Neural cell (in vitro differentiated cells): ENCODE results near the gene FOSL2. TPM values are rescaled to one million over a fixed set of nuclear protein-coding genes. Genes with fewer than 3 reads are reported as not detected.

Experiments used
- H2AFZ ChIP-seq: fragments of 200-600, 300-800 bp; sonication (generic), shearing (Covaris generic); 2 replicates; pipeline ENCODE4 v1.6.0; 2014; ENCODE audit warnings: low read depth, mild to moderate bottlenecking, antibody characterized with exemption, low read length, moderate library complexity
- H3F3A ChIP-seq: fragments of 200-600 bp; shearing (Covaris generic); 2 replicates; pipeline ENCODE4 v1.6.1; 2016; ENCODE audit warnings: mild to moderate bottlenecking, moderate library complexity, mixed read lengths, antibody characterized with exemption, low read length; ENCODE audit not compliant: insufficient read depth, poor library complexity, severe bottlenecking
- H3K27ac ChIP-seq: fragments of 200-600, 300-800 bp; sonication (generic), shearing (Covaris generic); 2 replicates; pipeline ENCODE4 v1.5.1; 2014; ENCODE audit warnings: mild to moderate bottlenecking, low read length, moderate library complexity
- H3K27me3 ChIP-seq: fragments of 300-800, 200-600 bp; sonication (generic), shearing (Covaris generic); 2 replicates; pipeline ENCODE4 v1.6.0; 2014; ENCODE audit warnings: mild to moderate bottlenecking, low read depth, low read length, moderate library complexity; ENCODE audit not compliant: insufficient read depth
- H3K36me3 ChIP-seq: fragments of 300-800, 200-600 bp; sonication (generic), shearing (Covaris generic); 2 replicates; pipeline ENCODE4 v1.5.1; 2014; ENCODE audit warnings: mild to moderate bottlenecking, antibody characterized with exemption, low read length, moderate library complexity; ENCODE audit not compliant: insufficient read depth
- H3K4me2 ChIP-seq: fragments of 300-800, 200-600 bp; sonication (generic), shearing (Covaris generic); 2 replicates; pipeline ENCODE4 v1.6.0; 2014; ENCODE audit warnings: mild to moderate bottlenecking, low read length
- H3K4me3 ChIP-seq: fragments of 300-800, 200-600 bp; sonication (generic), shearing (Covaris generic); 2 replicates; pipeline ENCODE4 v1.5.1; 2014; ENCODE audit warnings: mild to moderate bottlenecking, low read length, moderate library complexity
- H3K79me2 ChIP-seq: fragments of 200-600 bp; shearing (Covaris generic); replicated peaks from 2 replicates; pipeline ENCODE4 v1.6.0; 2014; ENCODE audit warnings: mild to moderate bottlenecking, low read length, moderate library complexity; ENCODE audit not compliant: insufficient read depth
- H3K9ac ChIP-seq: fragments of 300-800, 200-600 bp; sonication (generic), shearing (Covaris generic); 2 replicates; pipeline ENCODE4 v1.6.1; 2016; ENCODE audit warnings: mild to moderate bottlenecking, low read length, mixed read lengths
- H3K9me2 ChIP-seq: fragments of 200-600 bp; shearing (Covaris generic); 2 replicates; pipeline ENCODE4 v1.6.1; 2016; ENCODE audit warnings: mild to moderate bottlenecking, low read length, mixed read lengths; ENCODE audit not compliant: insufficient read depth
- H3K9me3 ChIP-seq: fragments of 200-600, 300-800 bp; sonication (generic), shearing (Covaris generic); 2 replicates; pipeline ENCODE4 v1.6.1; 2016; ENCODE audit warnings: mild to moderate bottlenecking, mixed run types, low read length, moderate library complexity, mixed read lengths
- H4K20me1 ChIP-seq: fragments of 200-600 bp; shearing (Covaris generic); 2 replicates; pipeline ENCODE4 v1.6.1; 2016; ENCODE audit warnings: mild to moderate bottlenecking, mixed run types; ENCODE audit not compliant: insufficient read depth
- EZH2 ChIP-seq: fragments of 200-600, 300-800 bp; shearing (Covaris generic), sonication (generic); IDR thresholded peaks from 2 replicates; pipeline ENCODE4 v1.6.1; 2014; ENCODE audit warnings: antibody characterized with exemption, low read length, borderline replicate concordance, mild to moderate bottlenecking; ENCODE audit not compliant: insufficient read depth, poor library complexity, severe bottlenecking
- RAD21 ChIP-seq: fragments of 450-650 bp; conservative IDR thresholded peaks from 2 replicates; pipeline ENCODE4 v1.6.1; 2014; ENCODE audit warnings: antibody characterized with exemption, mild to moderate bottlenecking, moderate library complexity
- SMC3 ChIP-seq: fragments of 450-650 bp; conservative IDR thresholded peaks from 2 replicates; pipeline ENCODE4 v1.6.1; 2014; ENCODE audit warnings: antibody characterized with exemption, mild to moderate bottlenecking, moderate library complexity; ENCODE audit not compliant: poor library complexity
- TAF1 ChIP-seq: IDR thresholded peaks from 2 replicates; pipeline ENCODE4 v1.6.1; 2012; ENCODE audit warnings: low read depth
- polyA plus RNA-seq: library from polyadenylated mRNA; depleted of rRNA; stranded (reverse); fragments of >200 nt; gene quantifications from 2 replicates; pipeline ENCODE4 v1.2.3, GENCODE V29; 2014
- TF ChIP-seq, protein P1 (sequence below): fragments of 450-650 bp; IDR thresholded peaks from 2 replicates; pipeline ENCODE4 v1.5.1; 2014; ENCODE audit warnings: antibody characterized with exemption, mild to moderate bottlenecking, moderate library complexity; ENCODE audit not compliant: poor library complexity, severe bottlenecking
- TF ChIP-seq, protein P2 (sequence below): IDR thresholded peaks from 2 replicates; pipeline ENCODE4 v1.6.1; 2012; ENCODE audit warnings: borderline replicate concordance

FOSL2 gene
- polyA plus RNA-seq, 1 donor from 2014 or later = 2.8 TPM

DNA sequence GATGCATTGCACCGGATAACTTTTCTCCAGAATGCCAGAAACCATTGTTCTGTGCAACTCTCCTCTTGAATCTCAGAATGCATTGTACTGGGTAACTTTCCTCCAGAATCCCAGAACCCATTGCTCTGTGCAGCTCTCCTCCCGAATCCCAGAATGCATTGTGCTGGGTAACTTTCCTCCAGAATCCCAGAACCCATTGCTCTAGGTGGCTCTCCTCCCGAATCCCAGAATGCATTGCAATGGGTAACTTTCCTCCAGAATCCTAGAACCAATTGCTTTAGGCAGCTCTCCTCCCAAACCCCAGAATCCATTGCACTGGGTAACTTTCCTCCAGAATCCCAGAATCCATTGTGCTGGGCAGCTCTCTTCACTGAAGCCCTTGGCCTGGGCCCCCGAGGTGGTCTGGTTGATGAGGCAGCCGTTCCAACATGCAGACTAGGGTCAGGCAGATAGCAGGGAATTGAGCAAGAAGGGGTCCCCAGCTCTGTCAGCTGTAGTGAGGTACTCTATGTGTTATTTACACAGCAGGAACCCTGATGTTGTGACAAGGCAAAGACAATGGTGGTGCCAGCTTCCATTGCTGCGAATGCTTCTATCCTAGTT lies 9.4 kb downstream of the FOSL2 start:
- peaks cover 5% of the 10 kb centered on the region for H3K79me2 ChIP-seq
- H3K27ac ChIP-seq = no peak overlapping the region
- no peaks in the 10 kb centered on the region for H4K20me1 ChIP-seq
- no peak overlapping the region for H2AFZ ChIP-seq
- H3K9me2 ChIP-seq = no peaks in the 10 kb centered on the region
- no peak overlapping the region for H3K9ac ChIP-seq
- H3F3A ChIP-seq = no peaks in the 10 kb centered on the region
- H3K9me3 ChIP-seq = no peaks in the 10 kb centered on the region
- no peak overlapping the region for H3K4me2 ChIP-seq
- no peaks in the 10 kb centered on the region for H3K27me3 ChIP-seq
- no peaks in the 10 kb centered on the region for H3K36me3 ChIP-seq
- no peak for TF ChIP-seq SMC3
- TF ChIP-seq, protein P1, sequence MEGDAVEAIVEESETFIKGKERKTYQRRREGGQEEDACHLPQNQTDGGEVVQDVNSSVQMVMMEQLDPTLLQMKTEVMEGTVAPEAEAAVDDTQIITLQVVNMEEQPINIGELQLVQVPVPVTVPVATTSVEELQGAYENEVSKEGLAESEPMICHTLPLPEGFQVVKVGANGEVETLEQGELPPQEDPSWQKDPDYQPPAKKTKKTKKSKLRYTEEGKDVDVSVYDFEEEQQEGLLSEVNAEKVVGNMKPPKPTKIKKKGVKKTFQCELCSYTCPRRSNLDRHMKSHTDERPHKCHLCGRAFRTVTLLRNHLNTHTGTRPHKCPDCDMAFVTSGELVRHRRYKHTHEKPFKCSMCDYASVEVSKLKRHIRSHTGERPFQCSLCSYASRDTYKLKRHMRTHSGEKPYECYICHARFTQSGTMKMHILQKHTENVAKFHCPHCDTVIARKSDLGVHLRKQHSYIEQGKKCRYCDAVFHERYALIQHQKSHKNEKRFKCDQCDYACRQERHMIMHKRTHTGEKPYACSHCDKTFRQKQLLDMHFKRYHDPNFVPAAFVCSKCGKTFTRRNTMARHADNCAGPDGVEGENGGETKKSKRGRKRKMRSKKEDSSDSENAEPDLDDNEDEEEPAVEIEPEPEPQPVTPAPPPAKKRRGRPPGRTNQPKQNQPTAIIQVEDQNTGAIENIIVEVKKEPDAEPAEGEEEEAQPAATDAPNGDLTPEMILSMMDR = no peak
- no peak for TF ChIP-seq TAF1
- H3K4me3 ChIP-seq = no peak overlapping the region

DNA sequence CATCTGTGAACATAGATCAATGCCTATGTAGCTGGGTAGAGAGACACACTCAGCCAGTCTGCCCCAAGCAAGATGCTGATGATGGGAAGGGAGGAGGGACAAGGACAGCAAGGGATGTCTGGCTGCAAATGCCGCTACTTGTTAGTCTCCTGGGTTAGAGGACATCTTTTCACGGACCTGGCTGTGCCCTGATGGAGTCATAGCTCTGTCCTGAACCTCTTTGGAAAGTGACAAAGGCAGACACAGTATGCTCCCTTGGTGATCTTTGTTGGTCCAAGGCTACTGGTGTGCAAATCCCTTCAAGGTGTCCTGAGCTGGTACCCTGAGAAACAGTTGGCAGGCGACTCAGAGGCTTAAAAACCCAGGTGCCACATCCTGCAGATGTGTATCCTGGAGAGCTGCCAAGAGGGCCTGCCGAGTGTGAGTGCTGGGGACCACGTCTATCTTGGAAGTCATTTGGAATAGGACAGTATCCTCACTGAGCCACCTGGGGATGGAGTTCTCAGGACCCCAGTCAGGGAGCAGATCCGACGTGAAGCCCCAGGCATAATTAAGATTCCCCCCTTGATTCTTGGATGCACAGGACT lies 10.8 kb downstream of the FOSL2 start:
- H4K20me1 ChIP-seq = no peaks in the 10 kb centered on the region
- H3K9me2 ChIP-seq = no peaks in the 10 kb centered on the region
- H3K9me3 ChIP-seq = no peaks in the 10 kb centered on the region
- TF ChIP-seq RAD21 (no peak), TAF1 (no peak)
- TF ChIP-seq, protein P2, sequence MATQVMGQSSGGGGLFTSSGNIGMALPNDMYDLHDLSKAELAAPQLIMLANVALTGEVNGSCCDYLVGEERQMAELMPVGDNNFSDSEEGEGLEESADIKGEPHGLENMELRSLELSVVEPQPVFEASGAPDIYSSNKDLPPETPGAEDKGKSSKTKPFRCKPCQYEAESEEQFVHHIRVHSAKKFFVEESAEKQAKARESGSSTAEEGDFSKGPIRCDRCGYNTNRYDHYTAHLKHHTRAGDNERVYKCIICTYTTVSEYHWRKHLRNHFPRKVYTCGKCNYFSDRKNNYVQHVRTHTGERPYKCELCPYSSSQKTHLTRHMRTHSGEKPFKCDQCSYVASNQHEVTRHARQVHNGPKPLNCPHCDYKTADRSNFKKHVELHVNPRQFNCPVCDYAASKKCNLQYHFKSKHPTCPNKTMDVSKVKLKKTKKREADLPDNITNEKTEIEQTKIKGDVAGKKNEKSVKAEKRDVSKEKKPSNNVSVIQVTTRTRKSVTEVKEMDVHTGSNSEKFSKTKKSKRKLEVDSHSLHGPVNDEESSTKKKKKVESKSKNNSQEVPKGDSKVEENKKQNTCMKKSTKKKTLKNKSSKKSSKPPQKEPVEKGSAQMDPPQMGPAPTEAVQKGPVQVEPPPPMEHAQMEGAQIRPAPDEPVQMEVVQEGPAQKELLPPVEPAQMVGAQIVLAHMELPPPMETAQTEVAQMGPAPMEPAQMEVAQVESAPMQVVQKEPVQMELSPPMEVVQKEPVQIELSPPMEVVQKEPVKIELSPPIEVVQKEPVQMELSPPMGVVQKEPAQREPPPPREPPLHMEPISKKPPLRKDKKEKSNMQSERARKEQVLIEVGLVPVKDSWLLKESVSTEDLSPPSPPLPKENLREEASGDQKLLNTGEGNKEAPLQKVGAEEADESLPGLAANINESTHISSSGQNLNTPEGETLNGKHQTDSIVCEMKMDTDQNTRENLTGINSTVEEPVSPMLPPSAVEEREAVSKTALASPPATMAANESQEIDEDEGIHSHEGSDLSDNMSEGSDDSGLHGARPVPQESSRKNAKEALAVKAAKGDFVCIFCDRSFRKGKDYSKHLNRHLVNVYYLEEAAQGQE = no peak
- H3K4me3 ChIP-seq = no peak overlapping the region
- no peak overlapping the region for H3K9ac ChIP-seq
- H3F3A ChIP-seq = no peaks in the 10 kb centered on the region
- H2AFZ ChIP-seq = no peak overlapping the region
- H3K27me3 ChIP-seq = no peaks in the 10 kb centered on the region
- no peaks in the 10 kb centered on the region for H3K36me3 ChIP-seq
- H3K79me2 ChIP-seq = no peaks in the 10 kb centered on the region
- H3K4me2 ChIP-seq = no peak overlapping the region
- no peak overlapping the region for H3K27ac ChIP-seq

DNA sequence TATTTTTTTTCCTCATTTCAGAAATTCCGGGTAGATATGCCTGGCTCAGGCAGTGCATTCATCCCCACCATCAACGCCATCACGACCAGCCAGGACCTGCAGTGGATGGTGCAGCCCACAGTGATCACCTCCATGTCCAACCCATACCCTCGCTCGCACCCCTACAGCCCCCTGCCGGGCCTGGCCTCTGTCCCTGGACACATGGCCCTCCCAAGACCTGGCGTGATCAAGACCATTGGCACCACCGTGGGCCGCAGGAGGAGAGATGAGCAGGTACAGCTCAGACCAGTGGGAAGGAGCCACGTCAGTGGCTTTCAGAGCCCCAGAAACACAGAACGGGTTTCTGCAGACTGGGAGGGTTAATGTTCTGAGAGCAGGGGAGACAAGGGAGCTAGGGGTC lies 11.4 kb downstream of the FOSL2 start:
- Histone ChIP-seq H3K9me2 (no peaks in the 10 kb centered on the region), H3K4me3 (no peak overlapping the region), H3K27me3 (no peaks in the 10 kb centered on the region), H3K9me3 (no peaks in the 10 kb centered on the region), H2AFZ (no peak overlapping the region), H3K4me2 (no peak overlapping the region), H3K27ac (no peak overlapping the region), H3F3A (no peaks in the 10 kb centered on the region), H3K79me2 (no peaks in the 10 kb centered on the region), H3K9ac (no peak overlapping the region), H4K20me1 (no peaks in the 10 kb centered on the region), H3K36me3 (no peaks in the 10 kb centered on the region)
- TF ChIP-seq SMC3 (no peak), EZH2 (no peak), RAD21 (no peak)
- TF ChIP-seq, protein P2 = no peak
